ENCODE data around the gene PAM16. TPM values are rescaled to one million over a fixed set of nuclear protein-coding genes. Genes with fewer than 3 reads are reported as not detected.

PAM16 gene
- total RNA-seq, 4 donors from 2014 or later: 26.5 to 40.5 (median 29.2) TPM

- TF ChIP-seq POLR2AphosphoS5 (IDR thresholded peaks at IDR 0.05): no peak
- TF ChIP-seq, protein P1, sequence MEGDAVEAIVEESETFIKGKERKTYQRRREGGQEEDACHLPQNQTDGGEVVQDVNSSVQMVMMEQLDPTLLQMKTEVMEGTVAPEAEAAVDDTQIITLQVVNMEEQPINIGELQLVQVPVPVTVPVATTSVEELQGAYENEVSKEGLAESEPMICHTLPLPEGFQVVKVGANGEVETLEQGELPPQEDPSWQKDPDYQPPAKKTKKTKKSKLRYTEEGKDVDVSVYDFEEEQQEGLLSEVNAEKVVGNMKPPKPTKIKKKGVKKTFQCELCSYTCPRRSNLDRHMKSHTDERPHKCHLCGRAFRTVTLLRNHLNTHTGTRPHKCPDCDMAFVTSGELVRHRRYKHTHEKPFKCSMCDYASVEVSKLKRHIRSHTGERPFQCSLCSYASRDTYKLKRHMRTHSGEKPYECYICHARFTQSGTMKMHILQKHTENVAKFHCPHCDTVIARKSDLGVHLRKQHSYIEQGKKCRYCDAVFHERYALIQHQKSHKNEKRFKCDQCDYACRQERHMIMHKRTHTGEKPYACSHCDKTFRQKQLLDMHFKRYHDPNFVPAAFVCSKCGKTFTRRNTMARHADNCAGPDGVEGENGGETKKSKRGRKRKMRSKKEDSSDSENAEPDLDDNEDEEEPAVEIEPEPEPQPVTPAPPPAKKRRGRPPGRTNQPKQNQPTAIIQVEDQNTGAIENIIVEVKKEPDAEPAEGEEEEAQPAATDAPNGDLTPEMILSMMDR (IDR thresholded peaks at IDR 0.05): no peak
- H3K27me3 ChIP-seq: peaks cover 17% of the 10 kb centered on the region
- H3K4me1 ChIP-seq: peaks cover 30 to 72% (median 59%) of the 10 kb centered on the region in 4 donors
- H3K36me3 ChIP-seq: no peaks in the 10 kb centered on the region
- peak overlapping the region; percentile 74 to 91 (median 77) for H3K27ac ChIP-seq
- no peak overlapping the region for H3K4me3 ChIP-seq
- DNase-seq: peak; percentile 40
- H3K9me3 ChIP-seq: no peaks in the 10 kb centered on the region
- in situ Hi-C loops (cut with MboI; ENCODE audit: low pct_ligation_motif_present in 1 of 4, low pct_unique_long_range_greater_than_20kb in 1 of 4, low sequenced_read_pairs in 3 of 4) (no loop called here), intact Hi-C loops (cut with DNase I; ENCODE audit: low total_unique reads) (no loop called here)
- WGBS, 2 donors (ENCODE audit: low coverage in 1 of 2): 31% methylated on average over 9 of the region's 12 CpGs; no CpG with 5 or more reads in 1 of the 2 donors
Measured at GRCh38 chr16:4323845-4324488, 27.2 kb downstream of the PAM16 start.

- H3K36me3 ChIP-seq: no peaks in the 10 kb centered on the region
- no peak overlapping the region for H3K4me3 ChIP-seq
- in situ Hi-C loops (cut with MboI; ENCODE audit: low pct_ligation_motif_present in 1 of 4, low pct_unique_long_range_greater_than_20kb in 1 of 4, low sequenced_read_pairs in 3 of 4): no loop called here
- 75% methylated on average over 19 of the region's 21 CpGs; no CpG with 5 or more reads in 1 of the 2 donors for WGBS, 2 donors (ENCODE audit: low coverage in 1 of 2)
- H3K27ac ChIP-seq: peak overlapping the region; percentile 74 to 91 (median 77)
- peaks cover 31 to 70% (median 59%) of the 10 kb centered on the region in 4 donors for H3K4me1 ChIP-seq
- no peaks in the 10 kb centered on the region for H3K9me3 ChIP-seq
- DNase-seq: no peak
- peaks cover 13% of the 10 kb centered on the region for H3K27me3 ChIP-seq
- intact Hi-C loops (cut with DNase I; ENCODE audit: low total_unique reads): no loop called here
- no peak for TF ChIP-seq POLR2A (IDR thresholded peaks at IDR 0.05)
- TF ChIP-seq, protein P1 (IDR thresholded peaks at IDR 0.05): no peak
- TF ChIP-seq EP300 (IDR thresholded peaks at IDR 0.05; ENCODE audit: low read depth): no peak
- no peak for TF ChIP-seq POLR2AphosphoS5 (IDR thresholded peaks at IDR 0.05)
Measured at GRCh38 chr16:4323071-4323844, 27.9 kb downstream of the PAM16 start.

GRCh38 chr16:4322121-4323052, 28.7 kb downstream of the PAM16 start:
- H3K4me3 ChIP-seq: no peak overlapping the region
- no peaks in the 10 kb centered on the region for H3K36me3 ChIP-seq
- WGBS, 2 donors (ENCODE audit: low coverage in 1 of 2): 83% methylated on average over 30 of the region's 30 CpGs; no CpG with 5 or more reads in 1 of the 2 donors
- intact Hi-C loops (cut with DNase I; ENCODE audit: low total_unique reads) (no loop called here), in situ Hi-C loops (cut with MboI; ENCODE audit: low pct_ligation_motif_present in 1 of 4, low pct_unique_long_range_greater_than_20kb in 1 of 4, low sequenced_read_pairs in 3 of 4) (no loop called here)
- DNase-seq: no peak
- H3K9me3 ChIP-seq: no peaks in the 10 kb centered on the region
- peaks cover 39 to 70% (median 58%) of the 10 kb centered on the region in 4 donors for H3K4me1 ChIP-seq
- H3K27me3 ChIP-seq: peaks cover 9% of the 10 kb centered on the region
- H3K27ac ChIP-seq: peak overlapping the region; percentile 74 to 91 (median 77)
- no peak for TF ChIP-seq POLR2AphosphoS5 (IDR thresholded peaks at IDR 0.05)
- TF ChIP-seq, protein P1 (IDR thresholded peaks at IDR 0.05): no peak
- TF ChIP-seq EP300 (IDR thresholded peaks at IDR 0.05; ENCODE audit: low read depth): no peak
- no peak for TF ChIP-seq POLR2A (IDR thresholded peaks at IDR 0.05)
